Gastrocnemius medialis (tissue), 4 donors: ENCODE results near the gene UBE3A.

Source experiments
- CTCF ChIP-seq, 5 experiments: fragments of 450-650 bp in 3 of 5; fragments of 200-600 bp in 2 of 5; sonication (generic) in 2 of 5; IDR thresholded peaks in 4 of 5; conservative IDR thresholded peaks in 1 of 5; 1 replicate in 4 of 5; 2 replicates in 1 of 5; pipeline ENCODE4 v1.5.1; 2016 to 2019; ENCODE audit warnings: antibody characterized with exemption in 5 of 5, mild to moderate bottlenecking in 3 of 5, moderate library complexity in 3 of 5
- POLR2A ChIP-seq, 2 donors: fragments of 450-650 bp; IDR thresholded peaks; one replicate each; pipeline ENCODE4 v1.6.1; 2017; ENCODE audit warnings: antibody characterized with exemption in 2 of 2, mild to moderate bottlenecking in 2 of 2, moderate library complexity in 2 of 2

- TF ChIP-seq CTCF (IDR thresholded peaks at IDR 0.05 in 4 of 5, conservative IDR thresholded peaks at IDR 0.05 in 1 of 5) (no peak), POLR2A (IDR thresholded peaks at IDR 0.05) (no peak)
Measured at GRCh38 chr15:25325187-25325586, 113.6 kb downstream of the UBE3A start.
